HG02852 (cell line): ENCODE measurements around the gene RHOC.
A peak's percentile ranks its signal among the peaks of the same experiment; 100 is the strongest.

ENCODE experiments used
- ATAC-seq: cut with Tn5 transposase; IDR thresholded peaks from one replicate; pipeline ENCODE4 v1.9.1; 2021; ENCODE audit warnings: mild to moderate bottlenecking, moderate library complexity; ENCODE audit not compliant: unreplicated experiment

RHOC gene

GRCh38 chr1:112718691-112719418 is 11.9 kb upstream of the RHOC start:
- no peak for ATAC-seq

GRCh38 chr1:112717263-112717873 is 10.4 kb upstream of the RHOC start:
- ATAC-seq = no peak

GRCh38 chr1:112716133-112716720 is 9.3 kb upstream of the RHOC start:
- ATAC-seq = peak; percentile 30

DNA sequence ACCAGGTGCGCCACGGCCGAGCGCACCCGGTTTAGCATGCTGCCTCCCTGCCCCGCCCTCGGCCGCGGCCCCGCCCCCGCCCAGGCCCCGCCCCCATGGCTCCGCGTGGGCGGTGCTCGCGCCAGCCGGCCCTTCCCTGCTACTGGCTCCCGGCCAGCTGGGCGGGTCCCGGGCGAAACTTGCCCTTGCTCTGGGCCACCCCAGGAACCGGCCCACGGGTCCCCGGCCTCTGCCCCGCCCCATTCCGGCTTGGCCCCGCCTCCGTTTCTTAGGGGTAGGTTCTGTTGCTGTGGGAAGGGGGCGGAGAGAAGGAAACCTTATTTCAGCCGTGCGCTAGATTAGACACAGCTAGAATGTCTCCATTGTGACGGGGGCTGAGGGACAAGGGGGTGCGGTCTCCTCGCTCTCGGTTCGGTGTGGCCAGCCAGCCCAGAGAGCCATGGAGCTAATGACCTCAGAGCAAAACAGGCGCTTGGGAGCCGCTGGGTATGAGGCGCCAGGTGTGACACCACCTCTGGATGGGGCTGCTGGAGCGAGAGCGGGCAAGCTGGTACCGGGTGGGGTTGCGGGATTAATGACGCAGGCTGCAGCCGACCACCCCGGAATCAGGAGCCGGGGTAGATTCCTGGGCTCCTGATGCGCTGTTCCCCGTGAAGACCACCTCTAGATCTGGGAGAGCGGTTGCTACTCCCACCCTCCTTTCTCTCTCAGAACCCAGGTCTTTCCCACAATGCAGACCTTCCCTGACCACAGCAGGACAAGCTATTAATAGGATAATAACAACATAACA is 8.5 kb upstream of the RHOC start, which contains the start of gene PPM1J:
Gene PPM1J, minus strand, starts transcription at position 69 of the 790 bp plus-strand sequence. Its CDS starts 31 bp downstream, at position 38.
- peak; percentile 80 for ATAC-seq

GRCh38 chr1:112714313-112715263 is 7.7 kb upstream of the RHOC start:
- ATAC-seq = peak; percentile 5

GRCh38 chr1:112713466-112714312 is 6.8 kb upstream of the RHOC start:
- ATAC-seq = peak; percentile 29

DNA sequence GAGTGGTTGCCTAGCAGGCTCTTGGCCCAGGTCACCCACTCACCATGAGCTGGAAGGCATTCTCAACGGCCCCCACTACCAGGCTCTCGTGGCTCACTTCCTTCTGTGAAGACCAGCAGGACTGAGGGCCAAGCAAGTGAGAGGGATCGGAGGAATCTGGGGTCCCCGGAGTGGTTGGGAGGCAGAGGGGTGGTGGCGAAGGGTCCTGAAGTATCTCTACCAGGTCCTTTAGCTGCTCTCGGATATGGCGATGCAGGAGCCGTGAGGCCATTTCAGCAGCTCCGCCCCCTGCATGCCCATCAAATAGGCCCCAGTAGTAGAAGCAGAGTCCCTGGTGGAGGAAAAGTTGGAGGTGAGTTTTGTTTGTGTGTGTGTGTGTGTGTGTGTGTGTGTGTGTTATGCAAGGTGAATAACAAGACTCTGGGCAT is 5.8 kb upstream of the RHOC start:
- no peak for ATAC-seq

GRCh38 chr1:112712191-112712590 is 5.3 kb upstream of the RHOC start:
- ATAC-seq = no peak

DNA sequence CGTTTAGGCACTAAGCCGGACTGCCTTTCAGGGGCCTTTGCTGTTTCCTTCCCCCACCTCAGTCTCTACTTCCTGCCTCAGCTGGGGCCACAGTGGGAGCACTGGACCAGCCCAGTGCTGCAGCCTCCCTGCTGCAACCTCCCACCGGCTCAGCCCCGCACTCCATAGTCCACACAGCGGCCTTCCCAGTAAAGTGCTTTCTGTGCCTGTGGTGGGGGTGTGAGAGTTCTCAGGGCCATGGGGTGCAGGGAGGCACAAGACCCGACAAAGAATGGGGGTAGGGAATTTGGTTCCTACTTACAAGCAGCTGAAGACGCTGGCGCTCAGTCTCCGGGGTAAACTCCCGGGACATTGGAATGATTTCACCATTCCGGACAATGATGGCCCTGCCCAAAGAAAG is 4.7 kb upstream of the RHOC start:
- no peak for ATAC-seq

- no peak for ATAC-seq
These were observed 4.1 kb upstream of the RHOC start for GRCh38 chr1:112711041-112711440.

- no peak for ATAC-seq
These were observed 3.7 kb upstream of the RHOC start for GRCh38 chr1:112710586-112710985.

GRCh38 chr1:112710159-112710558 is 3.2 kb upstream of the RHOC start:
- no peak for ATAC-seq

- ATAC-seq = no peak
These were observed 1.6 kb upstream of the RHOC start for GRCh38 chr1:112708489-112708888.

DNA sequence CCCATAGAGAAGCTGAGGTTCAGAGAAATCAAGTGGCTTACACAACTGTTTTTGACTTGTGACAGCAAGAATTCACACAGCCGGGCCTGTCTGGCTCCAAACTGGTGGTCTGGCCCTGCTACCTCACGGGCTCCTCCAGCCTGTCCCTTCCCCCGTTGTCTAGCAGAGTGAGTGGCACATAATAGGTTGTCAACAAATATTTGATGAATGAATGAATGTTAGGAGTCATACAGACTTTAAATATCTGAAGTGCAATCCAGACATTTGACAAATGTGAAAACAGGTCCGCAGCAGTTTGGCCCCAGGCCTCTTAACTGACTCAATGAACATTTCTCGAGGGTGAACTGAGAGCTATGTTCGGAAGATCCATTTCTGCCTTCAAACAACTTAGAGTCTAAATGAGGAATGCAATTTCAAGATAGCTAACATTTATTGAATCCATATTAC is 1.1 kb upstream of the RHOC start:
- no peak for ATAC-seq

GRCh38 chr1:112707221-112708001 is 484 bp upstream of the RHOC start:
- peak; percentile 63 for ATAC-seq

DNA sequence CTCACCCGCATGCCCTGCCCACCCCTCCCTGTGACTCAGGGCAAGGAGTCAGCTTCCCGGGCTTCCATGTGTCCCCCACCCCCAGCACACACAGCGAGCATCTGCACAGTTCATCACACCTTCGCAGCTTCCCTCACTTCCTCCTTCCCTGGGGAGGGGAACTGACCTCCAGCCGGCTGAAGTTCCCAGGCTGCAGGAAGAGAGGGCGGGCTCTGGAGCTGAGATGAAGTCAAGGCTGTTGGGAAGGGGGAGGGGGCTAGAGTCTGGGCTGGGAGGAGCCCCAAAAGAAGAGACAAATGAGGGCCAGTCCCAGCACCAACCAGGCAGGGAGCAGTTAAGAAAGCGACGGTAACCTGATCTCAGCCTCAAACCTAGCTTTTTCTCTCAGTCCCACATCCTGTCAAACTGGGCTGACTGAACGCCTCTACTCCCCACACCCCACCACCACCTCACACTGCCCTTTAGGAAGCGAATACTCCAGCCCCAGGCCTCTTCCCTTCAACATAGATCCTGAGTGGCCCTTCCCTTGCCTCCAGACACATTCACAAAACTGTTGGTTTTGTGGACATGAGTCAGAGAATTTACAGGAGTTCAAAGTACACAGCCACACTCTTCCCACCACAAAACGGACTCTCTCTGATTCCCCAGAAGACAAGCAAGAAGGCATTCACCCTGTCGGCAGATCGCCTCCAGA is 1.8 kb downstream of the RHOC start:
- ATAC-seq = peak; percentile 62

DNA sequence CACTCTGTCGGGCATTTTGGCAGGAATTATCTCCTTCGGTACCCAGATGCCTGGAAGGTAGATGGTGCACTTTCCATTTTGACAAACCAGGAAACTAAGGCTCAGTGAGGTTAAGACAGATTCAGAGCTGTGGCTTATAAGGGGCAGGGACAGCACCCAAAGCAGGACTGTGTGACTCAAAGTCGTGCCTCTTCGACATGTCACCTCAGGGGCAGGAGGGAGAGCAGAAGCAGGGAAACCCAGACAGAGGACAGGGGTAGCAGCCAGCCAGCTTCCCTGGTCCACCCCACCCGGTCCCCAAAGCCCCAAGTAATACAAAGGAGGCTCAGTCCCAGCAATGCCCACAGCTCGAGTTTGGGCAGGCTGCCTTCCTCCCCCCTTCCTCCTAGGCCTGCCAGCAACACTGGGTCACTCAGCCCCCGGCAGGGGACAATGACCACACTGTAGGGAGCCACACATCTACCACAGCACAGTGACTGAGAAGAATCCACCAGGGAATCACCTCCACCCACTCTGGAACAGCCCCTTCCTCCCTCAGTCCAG is 2.5 kb downstream of the RHOC start:
- no peak for ATAC-seq

GRCh38 chr1:112703706-112704105 is 3.2 kb downstream of the RHOC start:
- ATAC-seq = no peak
